ENCODE data around the gene FERMT3. TPM values are rescaled to one million over a fixed set of nuclear protein-coding genes. Genes with fewer than 3 reads are reported as not detected.

Gene FERMT3
- 6.6 and 10.6 TPM in 2 replicates for total RNA-seq (2021)
- long read RNA-seq, partial matches to known transcripts = 0 of 3 reads
- long read RNA-seq, other reads (novel, unspliced or antisense) = 3 of 3 reads

DNA sequence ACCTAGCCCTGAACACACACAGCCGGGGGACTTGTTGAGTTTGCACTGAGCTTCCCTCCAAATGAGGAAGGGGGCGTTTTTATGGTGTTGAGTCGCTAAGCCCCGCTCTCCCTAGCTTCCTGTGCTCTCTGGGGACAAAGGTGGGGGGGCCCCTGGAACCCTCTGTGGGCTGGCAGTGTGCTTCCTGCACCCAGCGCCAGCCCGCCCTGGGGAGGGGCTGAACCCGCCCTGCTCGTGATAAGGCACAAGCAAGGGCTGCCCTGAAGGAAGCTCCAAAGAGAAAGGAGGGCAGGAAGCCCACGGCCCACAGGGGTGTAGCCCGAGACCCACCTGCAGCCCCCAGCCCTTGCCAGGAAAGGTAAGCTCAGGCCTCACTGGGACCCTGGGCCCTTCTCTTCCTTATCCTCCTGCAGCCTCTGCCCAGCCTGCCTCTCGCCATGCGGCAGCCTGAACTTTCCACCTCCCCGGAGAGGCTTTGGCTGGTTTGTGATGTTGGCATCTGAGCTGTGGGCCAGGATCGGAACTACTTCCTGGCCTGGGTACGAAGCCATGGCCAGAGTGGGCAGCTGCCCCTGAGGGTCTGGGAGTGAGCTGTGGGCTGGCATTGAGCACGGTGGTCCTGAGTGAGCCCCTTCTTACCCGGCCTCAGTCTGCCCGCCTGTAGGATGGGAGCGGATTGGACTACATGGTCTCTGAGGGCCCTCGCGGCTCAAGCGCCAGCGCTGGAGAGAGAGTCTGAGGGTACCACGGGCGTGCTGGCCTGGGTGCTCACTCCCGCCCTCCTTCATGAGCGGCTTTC, at the start of gene FERMT3:
Gene FERMT3 (plus strand): TSS at position 265 of the 799 bp plus-strand sequence. CDS start 644 bp downstream, outside the sequence.
- Histone ChIP-seq H4K20me1 (ENCODE audit: control insufficient read depth, insufficient read depth, insufficient read length) (no peaks in the 10 kb centered on the region), H3T11ph (ENCODE audit: low read length) (no peak within 1 kb of the TSS), H3K79me1 (ENCODE audit: insufficient read depth, low read depth, low read length, poor library complexity, severe bottlenecking) (no peaks in the 10 kb centered on the region), H2BK15ac (ENCODE audit: low read depth, low read length) (no peak within 1 kb of the TSS), H3K79me2 (ENCODE audit: insufficient read depth, low read length) (no peaks in the 10 kb centered on the region), H3K9ac (ENCODE audit: extremely low read depth, insufficient read length, low read length) (no peak within 1 kb of the TSS), H2BK120ac (ENCODE audit: low read depth, low read length, poor library complexity, severe bottlenecking) (no peak within 1 kb of the TSS), H3K14ac (ENCODE audit: insufficient read depth, low read length) (no peak within 1 kb of the TSS), H3K4me2 (ENCODE audit: insufficient read depth, insufficient read length, low read length) (no peak within 1 kb of the TSS), H4K5ac (ENCODE audit: insufficient read length, low read depth, low read length) (no peak within 1 kb of the TSS), H4K8ac (replicated peaks; ENCODE audit: insufficient read length, low read depth, low read length) (no peak within 1 kb of the TSS), H2BK5ac (ENCODE audit: insufficient read length, low read length) (no peak within 1 kb of the TSS), H3K56ac (ENCODE audit: insufficient read length, low read depth, low read length) (no peak within 1 kb of the TSS), H3K4ac (ENCODE audit: low read depth, low read length) (no peak within 1 kb of the TSS), H2AFZ (ENCODE audit: low read length) (no peak within 1 kb of the TSS), H3K27me3 (ENCODE audit: insufficient read depth, low read length) (no peaks in the 10 kb centered on the region), H2AK5ac (ENCODE audit: insufficient read length, low read length) (no peak within 1 kb of the TSS), H3K9me3 (ENCODE audit: control insufficient read depth, low read depth, low read length) (no peaks in the 10 kb centered on the region), H2BK20ac (ENCODE audit: low read depth, low read length, poor library complexity, severe bottlenecking) (no peak within 1 kb of the TSS), H3K23ac (ENCODE audit: insufficient read length, low read depth, low read length) (no peak within 1 kb of the TSS), H3K4me1 (ENCODE audit: insufficient read depth, low read length) (no peaks in the 10 kb centered on the region), H3K18ac (ENCODE audit: insufficient read length, low read depth, low read length) (no peak within 1 kb of the TSS), H3K23me2 (ENCODE audit: insufficient read length, low read depth, low read length, poor library complexity, severe bottlenecking) (no peaks in the 10 kb centered on the region), H3K27ac (ENCODE audit: insufficient read length, low read depth, low read length) (no peak within 1 kb of the TSS), H2BK12ac (ENCODE audit: insufficient read length, low read depth, low read length) (no peak within 1 kb of the TSS), H4K91ac (ENCODE audit: insufficient read length, low read depth, low read length) (no peak within 1 kb of the TSS)
- peak within 1 kb of the TSS in 2 of 3 experiments; percentile 74 to 80; a peak in 4 of 7 replicates for H3K27ac Mint-ChIP-seq
- no peaks in the 10 kb centered on the region; a peak in 1 of 5 replicates for H3K9me3 Mint-ChIP-seq
- no peak for DNase-seq
- no peak within 1 kb of the TSS; a peak in 1 of 5 replicates for H3K4me3 Mint-ChIP-seq
- WGBS (ENCODE audit: extremely low coverage, insufficient read length, low lambda C conversion rate) = no CpG with 5 or more reads among the region's 27 CpGs
- H3K36me3 Mint-ChIP-seq (ENCODE audit: insufficient read depth in 1 of 3, low read depth in 3 of 3) = peaks cover 26 to 62% (median 54%) of the 10 kb centered on the region in 3 experiments; a peak in 6 of 7 replicates
- no peaks in the 10 kb centered on the region for H3K27me3 Mint-ChIP-seq (ENCODE audit: low read depth)
- peaks cover 13 to 14% of the 10 kb centered on the region in 2 experiments for H3K4me1 Mint-ChIP-seq
- TF ChIP-seq, protein P1, sequence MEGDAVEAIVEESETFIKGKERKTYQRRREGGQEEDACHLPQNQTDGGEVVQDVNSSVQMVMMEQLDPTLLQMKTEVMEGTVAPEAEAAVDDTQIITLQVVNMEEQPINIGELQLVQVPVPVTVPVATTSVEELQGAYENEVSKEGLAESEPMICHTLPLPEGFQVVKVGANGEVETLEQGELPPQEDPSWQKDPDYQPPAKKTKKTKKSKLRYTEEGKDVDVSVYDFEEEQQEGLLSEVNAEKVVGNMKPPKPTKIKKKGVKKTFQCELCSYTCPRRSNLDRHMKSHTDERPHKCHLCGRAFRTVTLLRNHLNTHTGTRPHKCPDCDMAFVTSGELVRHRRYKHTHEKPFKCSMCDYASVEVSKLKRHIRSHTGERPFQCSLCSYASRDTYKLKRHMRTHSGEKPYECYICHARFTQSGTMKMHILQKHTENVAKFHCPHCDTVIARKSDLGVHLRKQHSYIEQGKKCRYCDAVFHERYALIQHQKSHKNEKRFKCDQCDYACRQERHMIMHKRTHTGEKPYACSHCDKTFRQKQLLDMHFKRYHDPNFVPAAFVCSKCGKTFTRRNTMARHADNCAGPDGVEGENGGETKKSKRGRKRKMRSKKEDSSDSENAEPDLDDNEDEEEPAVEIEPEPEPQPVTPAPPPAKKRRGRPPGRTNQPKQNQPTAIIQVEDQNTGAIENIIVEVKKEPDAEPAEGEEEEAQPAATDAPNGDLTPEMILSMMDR (conservative IDR thresholded peaks at IDR 0.05) = no peak
